Ascending aorta (tissue), 2 donors: Measurements from ENCODE around the gene DUS3L. TPM values are rescaled to one million over a fixed set of nuclear protein-coding genes. Genes with fewer than 3 reads are reported as not detected.

ENCODE experiments used
- DNase-seq, 2 donors: peaks; one replicate each; pipeline ENCODE4 v3.0.0-alpha.2; 2019; ENCODE audit warnings: low spot score in 2 of 2
- H3K27ac ChIP-seq, 2 donors: fragments of 200-600 bp; sonication (generic); one replicate each; pipeline ENCODE4 v1.5.1; 2016 to 2017; ENCODE audit warnings: mild to moderate bottlenecking in 1 of 2
- H3K27me3 ChIP-seq: fragments of 200-600 bp; sonication (generic); one replicate; pipeline ENCODE4 v1.5.1; 2017
- H3K36me3 ChIP-seq, 2 donors: fragments of 200-600 bp; sonication (generic); one replicate each; pipeline ENCODE4 v1.5.1; 2016
- H3K4me1 ChIP-seq, 2 donors: fragments of 200-600 bp; sonication (generic); one replicate each; pipeline ENCODE4 v1.5.1; 2016 to 2017; ENCODE audit warnings: mild to moderate bottlenecking in 1 of 2
- H3K4me3 ChIP-seq, 2 donors: fragments of 200-600 bp; sonication (generic); one replicate each; pipeline ENCODE4 v1.5.1; 2016 to 2017; ENCODE audit warnings: mild to moderate bottlenecking in 1 of 2
- H3K9me3 ChIP-seq, 2 donors: fragments of 200-600 bp; sonication (generic); one replicate each; pipeline ENCODE4 v1.5.1; 2016
- CTCF ChIP-seq, 3 experiments: fragments of 200-600 bp in 2 of 3; fragments of 450-650 bp in 1 of 3; sonication (generic) in 2 of 3; IDR thresholded peaks; one replicate each; pipeline ENCODE4 v1.5.1; 2016 to 2019; ENCODE audit warnings: antibody characterized with exemption in 3 of 3, mild to moderate bottlenecking in 1 of 3, moderate library complexity in 1 of 3
- intact Hi-C: fragments of 100-400 bp; cut with DNase I; formaldehyde crosslinking; loops from one replicate; pipeline ENCODE4 v1.15.1; 2023
- total RNA-seq: library from RNA; depleted of rRNA; stranded (reverse); fragments of >200 nt; gene quantifications from one replicate; pipeline ENCODE4 v1.1.0, GENCODE V29; 2016

The DUS3L gene
- total RNA-seq, 1 donor from 2014 or later, result 13.1 TPM

- no peak for DNase-seq
- H3K36me3 ChIP-seq, result no peaks in the 10 kb centered on the region
- intact Hi-C loops, result loop anchor here (1.0 to 10.0 kb wide), 2 partner anchors 99 to 220 kb away; partner anchors contain the start of gene NDUFA11
- no peaks in the 10 kb centered on the region for H3K9me3 ChIP-seq
- H3K27me3 ChIP-seq, result peaks cover 16% of the 10 kb centered on the region
- H3K4me1 ChIP-seq, result peaks cover 3% of the 10 kb centered on the region in 2 donors
- peak within 1 kb of the TSS; percentile 33 to 49 for H3K4me3 ChIP-seq
- TF ChIP-seq CTCF (IDR thresholded peaks at IDR 0.05), result no peak
- H3K27ac ChIP-seq, result no peak within 1 kb of the TSS
These were observed 13.8 kb upstream of the DUS3L start, which contains the start of gene NRTN for GRCh38 chr19:5804516-5805461. NRTN (plus strand) TSS chr19:5805067; CDS start chr19:5824166, 19,099 bp downstream.

GRCh38 chr19:5803752-5804515, 13.0 kb upstream of the DUS3L start:
- Histone ChIP-seq H3K27me3 (peaks cover 16% of the 10 kb centered on the region), H3K4me3 (peak overlapping the region; percentile 25 to 49), H3K36me3 (no peaks in the 10 kb centered on the region), H3K27ac (no peak overlapping the region), H3K9me3 (no peaks in the 10 kb centered on the region), H3K4me1 (peaks cover 3% of the 10 kb centered on the region in 2 donors)
- peak; percentile 25 to 84 for DNase-seq
- TF ChIP-seq CTCF (IDR thresholded peaks at IDR 0.05), result peak; percentile 71 to 84 (median 79)
- intact Hi-C loops, result loop anchor here (1.0 to 10.0 kb wide), 2 partner anchors 99 to 221 kb away; partner anchors contain the start of gene NDUFA11

GRCh38 chr19:5803441-5803751, 12.4 kb upstream of the DUS3L start:
- no peaks in the 10 kb centered on the region for H3K36me3 ChIP-seq
- H3K4me1 ChIP-seq, result peaks cover 3% of the 10 kb centered on the region in 2 donors
- H3K27me3 ChIP-seq, result peaks cover 16% of the 10 kb centered on the region
- H3K9me3 ChIP-seq, result no peaks in the 10 kb centered on the region
- H3K27ac ChIP-seq, result no peak overlapping the region
- no peak for TF ChIP-seq CTCF (IDR thresholded peaks at IDR 0.05)
- intact Hi-C loops, result loop anchor here (10.0 kb wide), 1 partner anchor 221 kb away; no protein-coding TSS in a partner anchor
- peak overlapping the region; percentile 25 to 49 for H3K4me3 ChIP-seq
- no peak for DNase-seq

- Histone ChIP-seq H3K27me3 (peaks cover 16% of the 10 kb centered on the region), H3K27ac (no peak overlapping the region), H3K4me3 (no peak overlapping the region), H3K36me3 (no peaks in the 10 kb centered on the region), H3K9me3 (no peaks in the 10 kb centered on the region), H3K4me1 (peaks cover 3% of the 10 kb centered on the region in 2 donors)
- intact Hi-C loops, result loop anchor here (10.0 kb wide), 1 partner anchor 223 kb away; no protein-coding TSS in a partner anchor
- no peak for DNase-seq
- TF ChIP-seq CTCF (IDR thresholded peaks at IDR 0.05), result no peak
These were observed 11.0 kb upstream of the DUS3L start for GRCh38 chr19:5801796-5802619.
